HepG2 (cell line): ENCODE data around the gene RAB6A. TPM values are rescaled to one million over a fixed set of nuclear protein-coding genes. Genes with fewer than 3 reads are reported as not detected.
A peak's percentile ranks its signal among the peaks of the same experiment; 100 is the strongest.

Experiments
- ETS1 ChIP-seq: sonication (generic); formaldehyde crosslinking; IDR thresholded peaks from 2 replicates; pipeline ENCODE4 v1.4.0; 2020; ENCODE audit warnings: missing genetic modification reagents
- FOXK2 ChIP-seq: fragments of 450-650 bp; IDR thresholded peaks from 2 replicates; pipeline ENCODE4 v1.6.1; 2016
- HNF1B ChIP-seq: sonication (generic); formaldehyde crosslinking; IDR thresholded peaks from 2 replicates; pipeline ENCODE4 v1.5.1; 2020; ENCODE audit warnings: mild to moderate bottlenecking, moderate library complexity, missing genetic modification reagents
- HNRNPLL ChIP-seq: fragments of 200-400 bp; formaldehyde crosslinking; IDR thresholded peaks from 2 replicates; pipeline ENCODE4 v1.6.1; 2017; ENCODE audit warnings: mild to moderate bottlenecking, low read depth, low read length; ENCODE audit not compliant: poor library complexity, severe bottlenecking
- KLF9 ChIP-seq: IDR thresholded peaks from 2 replicates; pipeline ENCODE4 v1.6.1; 2016; ENCODE audit warnings: low read depth
- MBNL3 ChIP-seq: fragments of 250-450 bp; sonication (Bioruptor Pico); conservative IDR thresholded peaks from 2 replicates; pipeline ENCODE4 v1.8.0; 2022; ENCODE audit warnings: mild to moderate bottlenecking, inconsistent platforms
- MED1 ChIP-seq: sonication (generic); formaldehyde crosslinking; IDR thresholded peaks from 2 replicates; pipeline ENCODE4 v1.4.0; 2020; ENCODE audit warnings: missing genetic modification reagents
- MIXL1 ChIP-seq: IDR thresholded peaks from 2 replicates; pipeline ENCODE4 v1.6.1; 2016
- NRL ChIP-seq: sonication (generic); formaldehyde crosslinking; IDR thresholded peaks from 2 replicates; pipeline ENCODE4 v1.5.0; 2020; ENCODE audit warnings: missing genetic modification reagents, mild to moderate bottlenecking, moderate library complexity, borderline replicate concordance
- PAF1 ChIP-seq: IDR thresholded peaks from 2 replicates; pipeline ENCODE4 v1.6.1; 2016; ENCODE audit warnings: missing genetic modification reagents, missing compliant biosample characterization
- SAP130 ChIP-seq: IDR thresholded peaks from 2 replicates; pipeline ENCODE4 v1.6.1; 2016; ENCODE audit warnings: low read depth
- SETDB1 ChIP-seq: sonication (generic); formaldehyde crosslinking; IDR thresholded peaks from 2 replicates; pipeline ENCODE4 v1.5.1; 2020; ENCODE audit warnings: missing genetic modification reagents, mild to moderate bottlenecking, borderline replicate concordance
- SIX1 ChIP-seq: sonication (generic); formaldehyde crosslinking; IDR thresholded peaks from 2 replicates; pipeline ENCODE4 v1.4.0; 2020; ENCODE audit warnings: missing genetic modification reagents, borderline replicate concordance
- SIX4 ChIP-seq: sonication (generic); formaldehyde crosslinking; IDR thresholded peaks from 2 replicates; pipeline ENCODE4 v1.4.0; 2020; ENCODE audit warnings: missing genetic modification reagents
- ZBTB38 ChIP-seq: sonication (generic); formaldehyde crosslinking; IDR thresholded peaks from 2 replicates; pipeline ENCODE4 v1.5.1; 2020; ENCODE audit warnings: mild to moderate bottlenecking, missing genetic modification reagents
- ZFP36 ChIP-seq: fragments of 150-350 bp; IDR thresholded peaks from 2 replicates; pipeline ENCODE4 v1.6.1; 2018; ENCODE audit warnings: borderline replicate concordance, low read length, low read depth; ENCODE audit not compliant: partially characterized antibody
- ZNF160 ChIP-seq: sonication (generic); formaldehyde crosslinking; IDR thresholded peaks from 2 replicates; pipeline ENCODE4 v1.8.0; 2022; ENCODE audit warnings: mild to moderate bottlenecking, inconsistent platforms, missing genetic modification reagents
- ZNF20 ChIP-seq: sonication (generic); formaldehyde crosslinking; IDR thresholded peaks from 2 replicates; pipeline ENCODE4 v1.4.0; 2020; ENCODE audit warnings: mild to moderate bottlenecking, moderate library complexity, missing genetic modification reagents
- ZNF260 ChIP-seq: sonication (generic); formaldehyde crosslinking; IDR thresholded peaks from 2 replicates; pipeline ENCODE4 v1.4.0; 2020; ENCODE audit warnings: missing genetic modification reagents, low read depth, mild to moderate bottlenecking, borderline replicate concordance
- ZNF350 ChIP-seq: sonication (generic); formaldehyde crosslinking; IDR thresholded peaks from 2 replicates; pipeline ENCODE4 v1.4.0; 2020; ENCODE audit warnings: mild to moderate bottlenecking, low read depth, missing genetic modification reagents, borderline replicate concordance
- ZNF639 ChIP-seq: conservative IDR thresholded peaks from 2 replicates; pipeline ENCODE4 v1.6.1; 2018; ENCODE audit warnings: missing genetic modification reagents
- ZNF841 ChIP-seq: sonication (generic); formaldehyde crosslinking; IDR thresholded peaks from 2 replicates; pipeline ENCODE4 v1.8.1; 2023; ENCODE audit warnings: missing genetic modification reagents, borderline replicate concordance
- ZXDC ChIP-seq: sonication (generic); formaldehyde crosslinking; IDR thresholded peaks from 2 replicates; pipeline ENCODE4 v1.5.0; 2020; ENCODE audit warnings: mild to moderate bottlenecking, missing genetic modification reagents
- polyA plus RNA-seq, 8 experiments: library from polyadenylated mRNA; depleted of rRNA in 3 of 8; stranded (reverse) in 7 of 8; unstranded in 1 of 8; fragments of >200 nt; fragmentation: Illumina TruSeq in 4 of 8; extraction: Trizol in 4 of 8; gene quantifications; 2 replicates each; pipeline versions ENCODE4 v1.2.1 to v1.2.3, GENCODE V29; 2011 to 2016; ENCODE audit warnings: low read depth in 4 of 8, missing spikeins in 1 of 8, mixed read lengths in 1 of 8; ENCODE audit not compliant: insufficient read depth in 1 of 8
- total RNA-seq, 5 experiments: library from RNA; depleted of rRNA; stranded (reverse); fragments of >200 nt; fragmentation: Illumina TruSeq; extraction: Trizol; gene quantifications; 2 replicates each; pipeline ENCODE4 v1.2.3, GENCODE V29; 2016; ENCODE audit warnings: low read depth in 1 of 5

Gene RAB6A
- total and polyA plus RNA-seq, 2 of the 13 experiments (the other 11 are each of a cell fraction or from before 2014, with no cell fraction given): 74.3 to 121 TPM

- peak; percentile 84 for TF ChIP-seq HNRNPLL
- TF ChIP-seq ZBTB38 (CRISPR knock-in tag): peak; percentile 71; the same call in 1 of the 2 replicates
- TF ChIP-seq ZNF350 (CRISPR knock-in tag): peak; percentile 97
- TF ChIP-seq FOXK2: peak; percentile 48; the same call in 1 of the 2 replicates
- TF ChIP-seq ETS1 (CRISPR knock-in tag): 0 out of 2 replicates have a peak, but pooled peaks have one; percentile 30
- TF ChIP-seq ZNF841: no peak
- TF ChIP-seq KLF9: peak; percentile 97
- no peak for TF ChIP-seq ZNF160 (CRISPR knock-in tag)
- TF ChIP-seq PAF1: no peak
- peak; percentile 90 for TF ChIP-seq SAP130 (CRISPR knock-in tag)
- TF ChIP-seq SIX4: no peak; the same call in none of the 2 replicates
- peak; percentile 44; the same call in 1 of the 2 replicates for TF ChIP-seq SIX1 (CRISPR knock-in tag)
- peak; percentile 18; the same call in 1 of the 2 replicates for TF ChIP-seq SETDB1 (CRISPR knock-in tag)
- no peak for TF ChIP-seq ZNF260 (CRISPR knock-in tag)
- TF ChIP-seq ZNF639 (CRISPR knock-in tag): 0 out of 2 replicates have a peak, but pooled peaks have one; percentile 47
- peak; percentile 96 for TF ChIP-seq ZXDC
- peak; percentile 77 for TF ChIP-seq MED1 (CRISPR knock-in tag)
- TF ChIP-seq NRL: peak; percentile 32; the same call in 1 of the 2 replicates
- peak; percentile 94 for TF ChIP-seq HNF1B (CRISPR knock-in tag)
- TF ChIP-seq MBNL3: no peak
- TF ChIP-seq MIXL1: no peak
- no peak for TF ChIP-seq ZNF20 (CRISPR knock-in tag)
- TF ChIP-seq ZFP36: no peak
These were observed 27.0 kb upstream of the RAB6A start, which contains the start of gene MRPL48 (continued) for GRCh38 chr11:73787643-73788558.
